ENCODE results near the gene PBXIP1. TPM values are rescaled to one million over a fixed set of nuclear protein-coding genes. Genes with fewer than 3 reads are reported as not detected.
A peak's percentile ranks its signal among the peaks of the same experiment; 100 is the strongest.

The PBXIP1 gene
- total and polyA plus RNA-seq, 2 of the 13 experiments (the other 11 are each of a cell fraction or from before 2014, with no cell fraction given): 16.3 to 31.9 TPM

- TF ChIP-seq SNAPC4 (CRISPR knock-in tag; IDR thresholded peaks at IDR 0.05) (no peak), GTF2F1 (IDR thresholded peaks at IDR 0.05; ENCODE audit: low read length) (no peak), EP300 (IDR thresholded peaks at IDR 0.05; ENCODE audit: low read depth in 2 of 2, low read length in 2 of 2) (no peak), EP300 (CRISPR knock-in tag; IDR thresholded peaks at IDR 0.05; ENCODE audit: borderline replicate concordance) (no peak), SMAD3 (CRISPR knock-in tag; IDR thresholded peaks at IDR 0.05) (no peak), ZNF235 (CRISPR knock-in tag; IDR thresholded peaks at IDR 0.05; ENCODE audit: borderline replicate concordance) (no peak), ZBTB38 (CRISPR knock-in tag; IDR thresholded peaks at IDR 0.05) (no peak), SNAPC2 (CRISPR knock-in tag; IDR thresholded peaks at IDR 0.05) (no peak), CTCF (CRISPR knock-in tag; IDR thresholded peaks at IDR 0.05) (0 out of 2 replicates have a peak, but pooled peaks have one; percentile 1), DMAP1 (CRISPR knock-in tag; IDR thresholded peaks at IDR 0.05) (no peak), FOSL2 (CRISPR knock-in tag; IDR thresholded peaks at IDR 0.05) (no peak), PBX2 (CRISPR knock-in tag; IDR thresholded peaks at IDR 0.05) (no peak), ZMYM3 (CRISPR knock-in tag; IDR thresholded peaks at IDR 0.05) (no peak), ZNF432 (CRISPR knock-in tag; IDR thresholded peaks at IDR 0.05; ENCODE audit: borderline replicate concordance) (no peak), IRF2 (CRISPR knock-in tag; IDR thresholded peaks at IDR 0.05) (peak; percentile 47; the same call in 1 of the 2 replicates), ZNF337 (CRISPR knock-in tag; IDR thresholded peaks at IDR 0.05; ENCODE audit: borderline replicate concordance, low read depth) (no peak), SNAPC5 (CRISPR knock-in tag; IDR thresholded peaks at IDR 0.05; ENCODE audit: borderline replicate concordance) (0 out of 2 replicates have a peak, but pooled peaks have one; percentile 14), ZNF296 (CRISPR knock-in tag; conservative IDR thresholded peaks at IDR 0.05) (no peak), DR1 (CRISPR knock-in tag; IDR thresholded peaks at IDR 0.05) (no peak), PHF21A (CRISPR knock-in tag; IDR thresholded peaks at IDR 0.05) (peak; percentile 52; the same call in 1 of the 2 replicates), CBX2 (IDR thresholded peaks at IDR 0.05; ENCODE audit: low read depth, low read length) (no peak), CBX2 (CRISPR knock-in tag; IDR thresholded peaks at IDR 0.05; ENCODE audit: low read depth) (no peak), CAMTA2 (CRISPR knock-in tag; IDR thresholded peaks at IDR 0.05; ENCODE audit: borderline replicate concordance) (no peak)
These were observed at the start of gene PBXIP1 (continued) for GRCh38 chr1:154955718-154956543.
